Activated naive CD4-positive, alpha-beta T cell treated with Interleukin-2 at 50 U/mL for 16 hours (primary cell): ENCODE measurements around the gene BST2.

Source experiments
- DNase-seq: peaks from one replicate; pipeline ENCODE4 v3.0.0-alpha.2; 2020

Gene BST2

DNA sequence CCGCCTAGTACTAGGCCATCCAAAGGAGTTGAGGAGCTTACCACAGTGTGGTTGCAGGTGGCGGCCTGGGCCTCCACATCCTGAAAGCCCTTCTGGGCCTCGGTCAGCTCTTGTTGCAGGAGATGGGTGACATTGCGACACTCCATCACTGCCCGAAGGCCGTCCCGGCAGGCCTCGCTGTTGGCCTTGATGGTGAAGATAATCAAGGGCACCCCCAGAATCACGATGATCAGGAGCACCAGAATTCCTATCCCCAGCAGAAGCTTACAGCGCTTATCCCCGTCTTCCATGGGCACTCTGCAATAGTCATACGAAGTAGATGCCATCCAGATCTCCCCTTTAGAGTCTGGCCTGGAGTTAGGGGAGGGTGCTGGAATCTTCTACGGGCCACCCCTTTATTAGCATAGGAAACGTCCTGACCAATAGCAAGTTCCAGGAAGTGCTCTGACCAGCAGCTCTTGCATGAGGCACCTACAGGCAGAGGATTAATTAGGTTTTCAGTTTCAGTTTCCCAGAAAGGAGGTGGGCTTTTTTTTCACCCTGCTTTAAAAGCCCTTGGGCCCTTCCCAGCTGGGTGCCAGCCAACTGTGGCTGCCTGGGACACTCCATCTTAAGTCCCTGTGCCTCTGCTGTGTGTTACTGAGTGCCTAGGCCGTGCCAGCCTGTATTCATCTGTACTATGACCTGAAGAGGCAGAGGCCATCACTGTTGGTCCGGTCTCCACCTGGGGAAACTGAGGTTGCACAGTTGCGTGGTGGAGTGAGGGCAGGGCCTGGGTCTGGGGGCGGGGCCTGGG, at the start of gene BST2:
BST2 (minus strand) TSS at position 381 of the 796 bp plus-strand sequence; CDS start at position 326, 55 bp downstream.
- DNase-seq = peak; percentile 48

GRCh38 chr19:17454576-17455071, 49.2 kb upstream of the BST2 start:
- no peak for DNase-seq

DNA sequence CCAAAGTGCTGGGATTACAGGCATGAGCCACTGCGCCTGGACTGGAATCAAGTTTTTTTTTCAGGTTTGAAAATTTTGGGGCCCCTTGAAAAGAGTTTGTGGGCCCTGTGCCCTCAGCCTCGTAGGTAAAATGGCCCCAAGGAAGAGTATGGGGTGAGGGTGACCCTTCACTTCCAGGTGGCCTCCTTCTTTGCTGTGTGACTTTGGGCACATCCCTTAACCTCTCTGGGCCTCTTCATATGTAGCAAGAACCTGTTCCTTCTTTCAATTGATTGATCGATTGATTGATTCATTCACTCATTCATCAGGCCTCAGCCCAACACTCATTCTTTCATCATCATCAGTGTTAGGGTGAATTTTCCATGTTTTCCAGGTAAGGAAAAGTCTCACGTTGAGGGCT, 46.4 kb upstream of the BST2 start:
- no peak for DNase-seq

GRCh38 chr19:17450264-17451075, 45.0 kb upstream of the BST2 start:
- DNase-seq = peak; percentile 58

- peak; percentile 57 for DNase-seq
These were observed 42.9 kb upstream of the BST2 start, which contains the start of gene TMEM221 for GRCh38 chr19:17448131-17448967. Gene TMEM221, minus strand, starts transcription at chr19:17448668. Its CDS starts 206 bp downstream, at chr19:17448462.

- DNase-seq = no peak
These were observed 42.3 kb upstream of the BST2 start for GRCh38 chr19:17447704-17448130.

DNA sequence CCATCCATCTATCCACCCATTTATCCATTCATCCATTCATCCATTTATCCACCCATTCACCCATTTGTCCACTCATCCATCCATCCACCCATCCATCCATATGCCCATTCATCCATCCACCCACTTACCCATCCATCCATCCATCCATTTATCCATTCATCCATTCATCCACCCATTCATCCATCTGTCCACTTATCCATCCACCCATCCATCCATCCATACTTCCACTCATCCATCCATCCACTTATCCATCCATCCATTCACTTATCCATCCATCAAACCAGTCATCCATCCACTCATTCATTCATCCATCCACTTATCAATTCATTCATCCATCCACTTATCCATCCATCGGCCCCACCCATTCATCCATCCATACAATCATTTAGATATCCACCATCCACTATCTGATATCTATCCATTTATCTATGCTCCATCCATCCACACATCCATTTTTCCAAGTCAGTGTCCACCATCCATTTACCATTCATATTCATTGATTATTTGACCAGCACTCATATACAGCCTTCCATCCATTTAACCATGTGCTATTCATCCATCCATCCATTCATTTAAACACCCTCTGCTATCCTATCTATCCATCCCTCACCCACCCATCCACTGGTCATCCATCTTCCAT, 40.2 kb upstream of the BST2 start:
- no peak for DNase-seq

DNA sequence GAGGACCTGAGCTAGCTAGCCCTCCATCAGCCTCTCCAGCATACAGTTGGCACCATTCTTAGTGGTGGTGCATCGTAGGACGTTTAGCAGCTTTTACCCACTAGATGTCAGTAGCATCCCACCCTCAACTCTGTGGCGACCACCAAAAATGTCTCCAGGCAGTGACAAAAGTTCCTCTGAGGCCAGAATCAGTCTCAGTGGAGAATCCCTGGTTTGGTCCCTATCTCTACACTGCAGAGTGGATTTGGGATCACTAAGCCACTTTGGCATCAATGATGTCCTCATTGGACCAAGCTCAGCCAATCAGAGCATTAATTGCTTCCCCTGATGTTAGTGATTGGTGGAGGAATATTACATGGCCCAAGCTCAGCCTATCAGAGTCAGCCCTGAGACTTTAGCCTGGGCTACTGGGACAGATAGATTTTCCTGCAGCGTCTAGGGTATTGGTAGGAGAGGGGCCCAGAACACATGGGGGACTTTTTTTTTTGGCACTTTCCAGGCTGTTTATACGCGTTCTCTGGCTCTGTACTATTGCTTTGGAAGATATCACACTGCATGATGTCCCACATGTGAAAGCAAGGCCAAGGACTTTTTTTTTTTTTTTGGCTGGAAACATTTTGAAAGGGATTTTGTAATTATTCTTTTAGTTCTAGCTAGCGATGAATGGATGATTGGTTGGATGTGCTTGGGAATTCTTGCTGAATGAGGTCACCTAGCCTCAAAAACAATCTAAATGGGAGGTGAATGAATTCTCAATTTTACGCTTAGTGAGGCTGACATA, 36.0 kb upstream of the BST2 start:
- peak; percentile 17 for DNase-seq

DNA sequence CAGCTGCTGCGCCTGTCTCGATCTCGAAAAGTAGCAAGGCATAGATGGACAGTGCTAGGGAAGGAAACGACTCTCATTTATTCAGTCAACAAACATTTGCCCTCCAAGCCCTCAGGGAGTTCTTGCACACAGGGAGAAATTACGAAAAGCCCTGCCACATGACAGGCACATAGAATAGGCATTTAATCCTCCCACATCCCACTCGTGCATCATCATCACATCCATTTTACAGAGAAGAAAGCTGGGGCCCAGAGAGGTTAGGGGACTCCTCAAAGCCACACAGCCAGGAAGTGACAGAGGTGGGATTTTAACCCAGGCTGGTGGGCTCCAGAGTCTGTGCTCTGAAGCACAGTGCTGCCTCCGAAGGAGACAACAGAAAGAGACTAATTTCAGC, 31.4 kb upstream of the BST2 start:
- DNase-seq = no peak

DNA sequence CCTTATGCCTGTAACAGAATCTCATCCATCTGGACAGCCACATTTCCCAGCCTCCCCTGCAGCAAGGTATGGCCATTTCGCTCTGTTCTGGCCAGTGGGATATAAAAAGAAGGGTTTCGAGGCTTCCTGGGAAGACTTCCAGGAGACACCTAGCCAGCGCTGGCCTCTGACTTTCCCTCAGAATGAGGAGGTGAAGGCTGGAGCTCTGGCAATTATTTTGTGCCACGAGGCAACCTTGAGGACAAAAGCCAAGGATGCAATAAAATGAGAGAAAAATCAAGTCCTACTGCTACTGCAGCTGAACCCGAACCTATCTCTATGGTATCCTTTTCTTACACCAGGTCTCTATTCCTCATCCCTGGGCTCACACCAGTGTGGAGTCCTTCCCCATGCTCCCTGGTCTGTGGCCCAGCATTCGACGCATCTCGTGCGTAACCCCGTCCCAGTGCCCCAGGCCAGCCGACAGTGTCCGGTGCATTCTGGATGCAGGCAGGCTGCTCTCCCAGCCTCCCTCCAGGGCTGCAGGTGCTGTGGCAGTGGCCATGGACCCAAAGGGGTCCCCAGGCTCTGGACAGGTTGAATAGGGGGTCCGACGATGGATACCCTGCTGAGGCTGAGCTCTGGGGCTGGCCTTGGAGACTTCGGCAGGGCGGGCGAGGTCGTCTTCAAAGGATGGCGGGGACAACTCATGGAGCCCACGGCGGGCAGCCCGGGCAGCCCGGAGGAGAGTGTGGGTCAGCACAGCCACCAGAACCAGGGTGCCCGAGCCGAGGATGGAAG, 30.9 kb upstream of the BST2 start:
- DNase-seq = no peak

DNA sequence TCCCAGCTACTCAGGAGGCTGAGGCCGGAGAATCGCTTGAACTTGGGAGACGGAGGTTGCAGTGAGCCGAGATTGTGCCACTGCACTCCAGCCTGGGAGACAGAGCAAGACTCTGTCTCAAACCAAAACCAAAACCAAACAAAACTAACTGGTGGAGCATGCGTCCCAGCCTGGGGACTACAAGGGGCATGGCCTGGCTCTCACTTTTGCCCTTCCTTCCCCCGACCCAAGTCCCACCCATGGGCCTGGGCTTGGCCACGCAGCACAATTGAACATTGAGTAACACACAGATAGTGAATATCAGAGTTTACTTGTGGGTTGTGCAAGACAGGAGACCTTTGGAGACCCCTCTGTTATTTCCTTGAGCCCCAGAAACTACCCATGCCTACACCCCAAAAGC, 29.8 kb upstream of the BST2 start:
- no peak for DNase-seq

GRCh38 chr19:17431417-17431816, 26.0 kb upstream of the BST2 start:
- DNase-seq = no peak

- no peak for DNase-seq
These were observed 24.2 kb upstream of the BST2 start for GRCh38 chr19:17429641-17430113.

- DNase-seq = peak; percentile 15
These were observed 19.4 kb upstream of the BST2 start for GRCh38 chr19:17424743-17425365.

- no peak for DNase-seq
These were observed 18.2 kb upstream of the BST2 start for GRCh38 chr19:17423429-17424208.

DNA sequence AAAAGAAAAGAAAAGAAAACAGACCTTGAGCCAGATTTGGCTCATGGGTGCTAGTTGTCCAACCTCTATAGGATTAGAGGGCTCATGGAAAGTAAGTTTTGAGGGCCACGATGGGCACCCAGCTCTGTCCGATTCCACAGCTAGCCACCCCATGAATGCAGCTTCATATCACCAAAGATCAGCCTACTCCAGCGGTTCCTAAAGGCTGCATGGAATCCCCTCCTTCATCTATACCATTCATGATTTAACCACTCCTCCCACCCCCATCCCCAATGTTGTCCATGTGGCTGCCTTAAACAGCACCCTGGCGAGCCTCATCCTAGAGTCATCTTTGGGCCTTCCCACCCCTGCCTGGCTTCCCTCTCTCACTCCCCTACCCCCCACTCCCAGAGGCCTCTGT, 16.5 kb upstream of the BST2 start:
- no peak for DNase-seq

DNA sequence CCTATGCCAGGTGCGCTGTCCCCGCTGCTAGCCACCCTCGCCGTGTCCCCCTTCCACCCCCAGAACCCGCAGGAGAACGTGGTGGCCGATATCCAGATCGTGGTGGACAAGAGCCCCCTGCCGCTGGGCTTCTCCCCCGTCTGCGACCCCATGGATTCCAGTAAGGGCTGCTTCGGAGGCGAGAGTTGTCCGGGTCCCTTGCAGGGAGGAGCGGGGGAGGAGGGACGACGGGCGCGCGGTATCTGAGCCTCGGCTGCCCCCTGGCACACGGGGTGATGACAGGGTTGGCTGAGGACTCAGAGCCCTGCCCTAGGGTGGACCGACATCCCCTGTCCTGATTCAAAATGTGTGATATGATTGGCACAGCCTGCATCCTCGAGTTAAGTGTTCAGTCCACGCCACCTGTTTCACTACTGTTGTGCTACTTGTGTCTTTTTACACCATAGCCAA, 15.1 kb upstream of the BST2 start:
- DNase-seq = peak; percentile 27

GRCh38 chr19:17419621-17420474, 14.4 kb upstream of the BST2 start, which contains the start of gene MVB12A:
Gene MVB12A, plus strand, starts transcription at chr19:17420047. Its CDS starts 89 bp downstream, at chr19:17420136.
- peak; percentile 96 for DNase-seq
